ENCODE results near the gene GNA12. TPM values are rescaled to one million over a fixed set of nuclear protein-coding genes. Genes with fewer than 3 reads are reported as not detected.

GNA12 gene
- total and polyA plus RNA-seq, 9 of the 15 experiments (the other 6 are each of a cell fraction or from before 2014, with no cell fraction given): 0.65 to 32.7 (median 9.6) TPM

- TF ChIP-seq ATF3 (IDR thresholded peaks at IDR 0.05) (peak; percentile 67), ATF3 (CRISPR knock-in tag; conservative IDR thresholded peaks at IDR 0.05) (no peak), GTF2A2 (tag; IDR thresholded peaks at IDR 0.05) (no peak), LARP7 (IDR thresholded peaks at IDR 0.05) (no peak), GTF2F1 (IDR thresholded peaks at IDR 0.05; ENCODE audit: low read depth, low read length) (no peak), HDAC2 (IDR thresholded peaks at IDR 0.05) (peak; percentile 60; the same call in 1 of the 2 replicates), POLR2AphosphoS2 (IDR thresholded peaks at IDR 0.05; ENCODE audit: low read length) (no peak), ZNF696 (CRISPR knock-in tag; conservative IDR thresholded peaks at IDR 0.05) (no peak), ZKSCAN8 (CRISPR knock-in tag; IDR thresholded peaks at IDR 0.05) (no peak), EWSR1 (IDR thresholded peaks at IDR 0.05; ENCODE audit: borderline replicate concordance, low read depth, partially characterized antibody) (no peak), WHSC1 (IDR thresholded peaks at IDR 0.05; ENCODE audit: low read length) (no peak), CC2D1A (IDR thresholded peaks at IDR 0.05) (no peak), ZNF699 (CRISPR knock-in tag; IDR thresholded peaks at IDR 0.05; ENCODE audit: insufficient replicate concordance) (no peak), ELF1 (tag; IDR thresholded peaks at IDR 0.05) (no peak), GATAD2A (IDR thresholded peaks at IDR 0.05) (no peak), NR2C2 (CRISPR knock-in tag; IDR thresholded peaks at IDR 0.05) (no peak), NR2C2 (tag; IDR thresholded peaks at IDR 0.05) (no peak), GATA2 (CRISPR knock-in tag; IDR thresholded peaks at IDR 0.05) (no peak), ZNF639 (CRISPR knock-in tag; conservative IDR thresholded peaks at IDR 0.05 in 1 of 2, IDR thresholded peaks at IDR 0.05 in 1 of 2) (no peak), E4F1 (CRISPR knock-in tag; IDR thresholded peaks at IDR 0.05; ENCODE audit: borderline replicate concordance) (no peak), CHD2 (IDR thresholded peaks at IDR 0.05; ENCODE audit: low read depth, low read length) (no peak), ZBTB9 (CRISPR knock-in tag; IDR thresholded peaks at IDR 0.05) (no peak)
These were observed 152.9 kb downstream of the GNA12 start (continued) for GRCh38 chr7:2691011-2691707.

All from K562 (cell line).